WTC11 (cell line): ENCODE results near the gene MRPS14. TPM values are rescaled to one million over a fixed set of nuclear protein-coding genes. Genes with fewer than 3 reads are reported as not detected.

ENCODE experiments used
- ATAC-seq: fragments of 200-7000 bp; cut with Tn5 transposase; 2 replicates; pipeline ENCODE4 v1.10.0; 2021; ENCODE audit warnings: mild to moderate bottlenecking, moderate library complexity
- CTCF ChIA-PET: fragments of 300-600 bp; sonication (Branson Sonifier 250); formaldehyde crosslinking; loops from one replicate; lab custom pipeline; 2021; ENCODE audit warnings: antibody characterized with exemption; lab: Charles Lee
- POLR2A ChIA-PET: fragments of 350-600 bp; sonication (Branson Sonifier 250); formaldehyde crosslinking; loops from one replicate; lab custom pipeline; 2021; ENCODE audit warnings: antibody characterized with exemption; lab: Charles Lee
- DNase-seq: peaks from one replicate; pipeline ENCODE4 v3.0.0; 2021; ENCODE audit warnings: low spot score
- H3K27ac Mint-ChIP-seq: 2 replicates; pipeline ENCODE4 v1.8.0; 2021; ENCODE audit warnings: mixed read lengths
- H3K27me3 Mint-ChIP-seq: 2 replicates; pipeline ENCODE4 v1.8.0; 2021; ENCODE audit warnings: low read depth, mild to moderate bottlenecking, moderate library complexity, mixed read lengths
- H3K36me3 Mint-ChIP-seq: 2 replicates; pipeline ENCODE4 v1.8.0; 2021; ENCODE audit warnings: mixed read lengths
- H3K4me1 Mint-ChIP-seq: 2 replicates; pipeline ENCODE4 v1.8.0; 2022; ENCODE audit warnings: mixed read lengths
- H3K4me3 Mint-ChIP-seq: 2 replicates; pipeline ENCODE4 v1.8.0; 2021; ENCODE audit warnings: mild to moderate bottlenecking, moderate library complexity, mixed read lengths
- H3K9me3 Mint-ChIP-seq: 2 replicates; pipeline ENCODE4 v1.8.0; 2021; ENCODE audit warnings: mixed read lengths
- ATF1 ChIP-seq: sonication (generic); formaldehyde crosslinking; IDR thresholded peaks from 2 replicates; pipeline ENCODE4 v1.8.1; 2023; ENCODE audit warnings: mild to moderate bottlenecking, moderate library complexity, missing genetic modification reagents
- ESRRA ChIP-seq: sonication (generic); formaldehyde crosslinking; IDR thresholded peaks from 2 replicates; pipeline ENCODE4 v1.8.1; 2022; ENCODE audit warnings: mild to moderate bottlenecking, missing genetic modification reagents, borderline replicate concordance
- RORB ChIP-seq: fragments of 250-450 bp; sonication (Bioruptor Pico); IDR thresholded peaks from 2 replicates; pipeline ENCODE4 v1.9.0; 2021; ENCODE audit warnings: mild to moderate bottlenecking
- TCF7 ChIP-seq: sonication (generic); formaldehyde crosslinking; IDR thresholded peaks from 2 replicates; pipeline ENCODE4 v1.8.0; 2022; ENCODE audit warnings: mild to moderate bottlenecking, low read depth, missing genetic modification reagents, moderate library complexity
- ZNF138 ChIP-seq: sonication (generic); formaldehyde crosslinking; conservative IDR thresholded peaks from 2 replicates; pipeline ENCODE4 v1.8.1; 2022; ENCODE audit warnings: mild to moderate bottlenecking, moderate library complexity, missing genetic modification reagents
- total RNA-seq: library from RNA; stranded (reverse); gene quantifications from 3 replicates; pipeline ENCODE4 v1.2.3, GENCODE V29; 2021
- TF ChIP-seq, protein P1 (sequence below): fragments of 250-450 bp; sonication (Bioruptor Pico); IDR thresholded peaks from 2 replicates; pipeline ENCODE4 v1.8.0; 2021; ENCODE audit warnings: mild to moderate bottlenecking
- TF ChIP-seq, protein P2 (sequence below): fragments of 250-450 bp; sonication (Bioruptor Pico); IDR thresholded peaks from 2 replicates; pipeline ENCODE4 v2.1.2; 2022; ENCODE audit warnings: mild to moderate bottlenecking, moderate library complexity
- TF ChIP-seq, protein P3 (sequence below): sonication (generic); formaldehyde crosslinking; IDR thresholded peaks from 2 replicates; pipeline ENCODE4 v1.8.1; 2023; ENCODE audit warnings: mild to moderate bottlenecking, missing genetic modification reagents
- TF ChIP-seq, protein P4 (sequence below): sonication (generic); formaldehyde crosslinking; IDR thresholded peaks from 2 replicates; pipeline ENCODE4 v1.8.0; 2023; ENCODE audit warnings: missing genetic modification reagents, mild to moderate bottlenecking, borderline replicate concordance
- TF ChIP-seq, protein P5 (sequence below): sonication (generic); formaldehyde crosslinking; IDR thresholded peaks from 2 replicates; pipeline ENCODE4 v1.8.1; 2023; ENCODE audit warnings: mild to moderate bottlenecking, moderate library complexity, missing genetic modification reagents
- TF ChIP-seq, protein P6 (sequence below): fragments of 200-600 bp; IDR thresholded peaks from 2 replicates; pipeline ENCODE4 v1.8.0; 2022; ENCODE audit warnings: antibody characterized with exemption
- TF ChIP-seq, protein P7 (sequence below): fragments of 250-450 bp; sonication (Bioruptor Pico); IDR thresholded peaks from 2 replicates; pipeline ENCODE4 v1.9.0; 2021; ENCODE audit warnings: mild to moderate bottlenecking

The MRPS14 gene
- total RNA-seq, 1 experiment from 2014 or later, result 30.4 TPM

DNA sequence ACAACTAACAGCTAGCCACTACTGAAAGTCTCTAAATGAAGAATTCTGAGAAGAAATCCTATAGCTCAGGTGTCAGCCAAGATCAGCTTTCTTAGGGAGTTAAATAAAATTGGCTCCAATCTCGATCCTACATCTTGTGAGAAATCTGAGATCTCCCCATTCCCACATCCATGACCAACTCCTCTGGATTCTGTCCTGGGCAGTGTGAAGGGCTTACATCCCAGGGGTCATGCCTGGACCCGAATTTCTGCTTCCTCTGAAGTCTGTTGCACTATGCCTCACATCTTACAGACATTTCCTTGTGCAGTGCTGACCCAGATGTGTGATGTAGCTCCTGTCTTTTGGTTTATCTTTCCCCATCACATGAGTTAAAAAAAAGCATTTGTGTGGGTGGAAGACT is 39.6 kb upstream of the MRPS14 start:
- Mint-ChIP-seq H3K27ac (no peak overlapping the region), H3K4me3 (no peak overlapping the region), H3K36me3 (no peaks in the 10 kb centered on the region), H3K4me1 (peaks cover 6% of the 10 kb centered on the region; the same call in 1 of the 2 replicates), H3K9me3 (peaks cover 3% of the 10 kb centered on the region; the same call in 1 of the 2 replicates), H3K27me3 (no peaks in the 10 kb centered on the region)
- ATAC-seq (no peak), DNase-seq (no peak)
- TF ChIP-seq, protein P1, sequence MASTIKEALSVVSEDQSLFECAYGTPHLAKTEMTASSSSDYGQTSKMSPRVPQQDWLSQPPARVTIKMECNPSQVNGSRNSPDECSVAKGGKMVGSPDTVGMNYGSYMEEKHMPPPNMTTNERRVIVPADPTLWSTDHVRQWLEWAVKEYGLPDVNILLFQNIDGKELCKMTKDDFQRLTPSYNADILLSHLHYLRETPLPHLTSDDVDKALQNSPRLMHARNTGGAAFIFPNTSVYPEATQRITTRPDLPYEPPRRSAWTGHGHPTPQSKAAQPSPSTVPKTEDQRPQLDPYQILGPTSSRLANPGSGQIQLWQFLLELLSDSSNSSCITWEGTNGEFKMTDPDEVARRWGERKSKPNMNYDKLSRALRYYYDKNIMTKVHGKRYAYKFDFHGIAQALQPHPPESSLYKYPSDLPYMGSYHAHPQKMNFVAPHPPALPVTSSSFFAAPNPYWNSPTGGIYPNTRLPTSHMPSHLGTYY (CRISPR knock-in tag), result no peak
- TF ChIP-seq ZNF138 (no peak), ESRRA (CRISPR knock-in tag) (no peak), TCF7 (CRISPR knock-in tag) (no peak), ATF1 (CRISPR knock-in tag) (no peak)
- TF ChIP-seq, protein P2, sequence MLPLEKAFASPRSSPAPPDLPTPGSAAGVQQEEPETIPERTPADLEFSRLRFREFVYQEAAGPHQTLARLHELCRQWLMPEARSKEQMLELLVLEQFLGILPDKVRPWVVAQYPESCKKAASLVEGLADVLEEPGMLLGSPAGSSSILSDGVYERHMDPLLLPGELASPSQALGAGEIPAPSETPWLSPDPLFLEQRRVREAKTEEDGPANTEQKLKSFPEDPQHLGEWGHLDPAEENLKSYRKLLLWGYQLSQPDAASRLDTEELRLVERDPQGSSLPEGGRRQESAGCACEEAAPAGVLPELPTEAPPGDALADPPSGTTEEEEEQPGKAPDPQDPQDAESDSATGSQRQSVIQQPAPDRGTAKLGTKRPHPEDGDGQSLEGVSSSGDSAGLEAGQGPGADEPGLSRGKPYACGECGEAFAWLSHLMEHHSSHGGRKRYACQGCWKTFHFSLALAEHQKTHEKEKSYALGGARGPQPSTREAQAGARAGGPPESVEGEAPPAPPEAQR (CRISPR knock-in tag), result no peak
- TF ChIP-seq, protein P3, sequence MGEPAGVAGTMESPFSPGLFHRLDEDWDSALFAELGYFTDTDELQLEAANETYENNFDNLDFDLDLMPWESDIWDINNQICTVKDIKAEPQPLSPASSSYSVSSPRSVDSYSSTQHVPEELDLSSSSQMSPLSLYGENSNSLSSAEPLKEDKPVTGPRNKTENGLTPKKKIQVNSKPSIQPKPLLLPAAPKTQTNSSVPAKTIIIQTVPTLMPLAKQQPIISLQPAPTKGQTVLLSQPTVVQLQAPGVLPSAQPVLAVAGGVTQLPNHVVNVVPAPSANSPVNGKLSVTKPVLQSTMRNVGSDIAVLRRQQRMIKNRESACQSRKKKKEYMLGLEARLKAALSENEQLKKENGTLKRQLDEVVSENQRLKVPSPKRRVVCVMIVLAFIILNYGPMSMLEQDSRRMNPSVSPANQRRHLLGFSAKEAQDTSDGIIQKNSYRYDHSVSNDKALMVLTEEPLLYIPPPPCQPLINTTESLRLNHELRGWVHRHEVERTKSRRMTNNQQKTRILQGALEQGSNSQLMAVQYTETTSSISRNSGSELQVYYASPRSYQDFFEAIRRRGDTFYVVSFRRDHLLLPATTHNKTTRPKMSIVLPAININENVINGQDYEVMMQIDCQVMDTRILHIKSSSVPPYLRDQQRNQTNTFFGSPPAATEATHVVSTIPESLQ, result no peak
- TF ChIP-seq, protein P4, sequence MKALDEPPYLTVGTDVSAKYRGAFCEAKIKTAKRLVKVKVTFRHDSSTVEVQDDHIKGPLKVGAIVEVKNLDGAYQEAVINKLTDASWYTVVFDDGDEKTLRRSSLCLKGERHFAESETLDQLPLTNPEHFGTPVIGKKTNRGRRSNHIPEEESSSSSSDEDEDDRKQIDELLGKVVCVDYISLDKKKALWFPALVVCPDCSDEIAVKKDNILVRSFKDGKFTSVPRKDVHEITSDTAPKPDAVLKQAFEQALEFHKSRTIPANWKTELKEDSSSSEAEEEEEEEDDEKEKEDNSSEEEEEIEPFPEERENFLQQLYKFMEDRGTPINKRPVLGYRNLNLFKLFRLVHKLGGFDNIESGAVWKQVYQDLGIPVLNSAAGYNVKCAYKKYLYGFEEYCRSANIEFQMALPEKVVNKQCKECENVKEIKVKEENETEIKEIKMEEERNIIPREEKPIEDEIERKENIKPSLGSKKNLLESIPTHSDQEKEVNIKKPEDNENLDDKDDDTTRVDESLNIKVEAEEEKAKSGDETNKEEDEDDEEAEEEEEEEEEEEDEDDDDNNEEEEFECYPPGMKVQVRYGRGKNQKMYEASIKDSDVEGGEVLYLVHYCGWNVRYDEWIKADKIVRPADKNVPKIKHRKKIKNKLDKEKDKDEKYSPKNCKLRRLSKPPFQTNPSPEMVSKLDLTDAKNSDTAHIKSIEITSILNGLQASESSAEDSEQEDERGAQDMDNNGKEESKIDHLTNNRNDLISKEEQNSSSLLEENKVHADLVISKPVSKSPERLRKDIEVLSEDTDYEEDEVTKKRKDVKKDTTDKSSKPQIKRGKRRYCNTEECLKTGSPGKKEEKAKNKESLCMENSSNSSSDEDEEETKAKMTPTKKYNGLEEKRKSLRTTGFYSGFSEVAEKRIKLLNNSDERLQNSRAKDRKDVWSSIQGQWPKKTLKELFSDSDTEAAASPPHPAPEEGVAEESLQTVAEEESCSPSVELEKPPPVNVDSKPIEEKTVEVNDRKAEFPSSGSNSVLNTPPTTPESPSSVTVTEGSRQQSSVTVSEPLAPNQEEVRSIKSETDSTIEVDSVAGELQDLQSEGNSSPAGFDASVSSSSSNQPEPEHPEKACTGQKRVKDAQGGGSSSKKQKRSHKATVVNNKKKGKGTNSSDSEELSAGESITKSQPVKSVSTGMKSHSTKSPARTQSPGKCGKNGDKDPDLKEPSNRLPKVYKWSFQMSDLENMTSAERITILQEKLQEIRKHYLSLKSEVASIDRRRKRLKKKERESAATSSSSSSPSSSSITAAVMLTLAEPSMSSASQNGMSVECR (CRISPR knock-in tag), result no peak
- TF ChIP-seq, protein P5, sequence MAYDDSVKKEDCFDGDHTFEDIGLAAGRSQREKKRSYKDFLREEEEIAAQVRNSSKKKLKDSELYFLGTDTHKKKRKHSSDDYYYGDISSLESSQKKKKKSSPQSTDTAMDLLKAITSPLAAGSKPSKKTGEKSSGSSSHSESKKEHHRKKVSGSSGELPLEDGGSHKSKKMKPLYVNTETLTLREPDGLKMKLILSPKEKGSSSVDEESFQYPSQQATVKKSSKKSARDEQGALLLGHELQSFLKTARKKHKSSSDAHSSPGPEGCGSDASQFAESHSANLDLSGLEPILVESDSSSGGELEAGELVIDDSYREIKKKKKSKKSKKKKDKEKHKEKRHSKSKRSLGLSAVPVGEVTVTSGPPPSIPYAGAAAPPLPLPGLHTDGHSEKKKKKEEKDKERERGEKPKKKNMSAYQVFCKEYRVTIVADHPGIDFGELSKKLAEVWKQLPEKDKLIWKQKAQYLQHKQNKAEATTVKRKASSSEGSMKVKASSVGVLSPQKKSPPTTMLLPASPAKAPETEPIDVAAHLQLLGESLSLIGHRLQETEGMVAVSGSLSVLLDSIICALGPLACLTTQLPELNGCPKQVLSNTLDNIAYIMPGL, result no peak
- POLR2A ChIA-PET, result interaction anchor here (0.6 kb wide), 1 partner anchor 192 kb away, joined by 3 read pairs; no protein-coding TSS in a partner anchor
- CTCF ChIA-PET, result interaction anchor here (0.7 to 1.7 kb wide), 2 partner anchors 11 to 62 kb away, joined by 3 to 8 read pairs; no protein-coding TSS in a partner anchor

DNA sequence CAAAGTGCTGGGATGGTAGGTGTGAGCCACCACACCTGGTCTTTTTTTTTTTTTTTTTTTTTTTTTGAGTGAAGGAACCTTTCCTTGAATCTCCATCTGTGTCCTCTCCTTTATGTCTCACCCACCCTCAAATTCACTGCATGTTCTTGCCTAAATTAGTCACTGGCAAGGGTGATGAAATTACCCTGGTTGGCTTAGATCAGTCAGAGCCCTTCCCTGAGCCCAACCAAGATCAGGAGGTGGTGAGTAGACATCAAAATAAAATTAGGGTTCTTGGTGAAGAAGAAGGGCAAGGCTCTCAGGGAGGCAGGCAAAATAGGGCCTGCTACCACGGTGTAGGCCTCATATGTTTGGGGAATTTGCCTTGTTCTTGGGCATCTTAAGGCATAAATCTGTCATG is 39.1 kb upstream of the MRPS14 start:
- Mint-ChIP-seq H3K4me1 (peaks cover 2% of the 10 kb centered on the region; the same call in 1 of the 2 replicates), H3K4me3 (no peak overlapping the region), H3K9me3 (peaks cover 3% of the 10 kb centered on the region; the same call in 1 of the 2 replicates), H3K27ac (no peak overlapping the region), H3K27me3 (no peaks in the 10 kb centered on the region), H3K36me3 (no peaks in the 10 kb centered on the region)
- ChIA-PET CTCF (interaction anchor here (0.7 to 1.7 kb wide), 3 partner anchors 11 to 63 kb away, joined by 3 to 8 read pairs (median 3); no protein-coding TSS in a partner anchor), POLR2A (interaction anchor here (0.6 kb wide), 1 partner anchor 192 kb away, joined by 3 read pairs; no protein-coding TSS in a partner anchor)
- DNase-seq, result no peak
- no peak for ATAC-seq
- no peak for TF ChIP-seq RORB (CRISPR knock-in tag)
- TF ChIP-seq, protein P6, sequence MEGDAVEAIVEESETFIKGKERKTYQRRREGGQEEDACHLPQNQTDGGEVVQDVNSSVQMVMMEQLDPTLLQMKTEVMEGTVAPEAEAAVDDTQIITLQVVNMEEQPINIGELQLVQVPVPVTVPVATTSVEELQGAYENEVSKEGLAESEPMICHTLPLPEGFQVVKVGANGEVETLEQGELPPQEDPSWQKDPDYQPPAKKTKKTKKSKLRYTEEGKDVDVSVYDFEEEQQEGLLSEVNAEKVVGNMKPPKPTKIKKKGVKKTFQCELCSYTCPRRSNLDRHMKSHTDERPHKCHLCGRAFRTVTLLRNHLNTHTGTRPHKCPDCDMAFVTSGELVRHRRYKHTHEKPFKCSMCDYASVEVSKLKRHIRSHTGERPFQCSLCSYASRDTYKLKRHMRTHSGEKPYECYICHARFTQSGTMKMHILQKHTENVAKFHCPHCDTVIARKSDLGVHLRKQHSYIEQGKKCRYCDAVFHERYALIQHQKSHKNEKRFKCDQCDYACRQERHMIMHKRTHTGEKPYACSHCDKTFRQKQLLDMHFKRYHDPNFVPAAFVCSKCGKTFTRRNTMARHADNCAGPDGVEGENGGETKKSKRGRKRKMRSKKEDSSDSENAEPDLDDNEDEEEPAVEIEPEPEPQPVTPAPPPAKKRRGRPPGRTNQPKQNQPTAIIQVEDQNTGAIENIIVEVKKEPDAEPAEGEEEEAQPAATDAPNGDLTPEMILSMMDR, result no peak
- TF ChIP-seq, protein P7, sequence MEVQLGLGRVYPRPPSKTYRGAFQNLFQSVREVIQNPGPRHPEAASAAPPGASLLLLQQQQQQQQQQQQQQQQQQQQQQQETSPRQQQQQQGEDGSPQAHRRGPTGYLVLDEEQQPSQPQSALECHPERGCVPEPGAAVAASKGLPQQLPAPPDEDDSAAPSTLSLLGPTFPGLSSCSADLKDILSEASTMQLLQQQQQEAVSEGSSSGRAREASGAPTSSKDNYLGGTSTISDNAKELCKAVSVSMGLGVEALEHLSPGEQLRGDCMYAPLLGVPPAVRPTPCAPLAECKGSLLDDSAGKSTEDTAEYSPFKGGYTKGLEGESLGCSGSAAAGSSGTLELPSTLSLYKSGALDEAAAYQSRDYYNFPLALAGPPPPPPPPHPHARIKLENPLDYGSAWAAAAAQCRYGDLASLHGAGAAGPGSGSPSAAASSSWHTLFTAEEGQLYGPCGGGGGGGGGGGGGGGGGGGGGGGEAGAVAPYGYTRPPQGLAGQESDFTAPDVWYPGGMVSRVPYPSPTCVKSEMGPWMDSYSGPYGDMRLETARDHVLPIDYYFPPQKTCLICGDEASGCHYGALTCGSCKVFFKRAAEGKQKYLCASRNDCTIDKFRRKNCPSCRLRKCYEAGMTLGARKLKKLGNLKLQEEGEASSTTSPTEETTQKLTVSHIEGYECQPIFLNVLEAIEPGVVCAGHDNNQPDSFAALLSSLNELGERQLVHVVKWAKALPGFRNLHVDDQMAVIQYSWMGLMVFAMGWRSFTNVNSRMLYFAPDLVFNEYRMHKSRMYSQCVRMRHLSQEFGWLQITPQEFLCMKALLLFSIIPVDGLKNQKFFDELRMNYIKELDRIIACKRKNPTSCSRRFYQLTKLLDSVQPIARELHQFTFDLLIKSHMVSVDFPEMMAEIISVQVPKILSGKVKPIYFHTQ (CRISPR knock-in tag), result no peak
